NCI-H2227 treated with DMSO at 0.1 percent for 48 hours (cell line): ENCODE data around the gene DRD2.

Experiments
- DNase-seq: peaks from one replicate; lab custom pipeline; 2025; lab: John Stamatoyannopoulos, UW

DRD2 gene

GRCh38 chr11:113444502-113445123 lies 30.6 kb downstream of the DRD2 start:
- DNase-seq = no peak

- no peak for DNase-seq
Measured at GRCh38 chr11:113440816-113441215, 34.4 kb downstream of the DRD2 start.

GRCh38 chr11:113436672-113437252 lies 38.4 kb downstream of the DRD2 start:
- DNase-seq = no peak

- no peak for DNase-seq
Measured at GRCh38 chr11:113435190-113435968, 39.8 kb downstream of the DRD2 start.

- DNase-seq = no peak
Measured at GRCh38 chr11:113431746-113432145, 43.5 kb downstream of the DRD2 start.

GRCh38 chr11:113426686-113427085 lies 48.5 kb downstream of the DRD2 start:
- no peak for DNase-seq

GRCh38 chr11:113420808-113421207 lies 54.4 kb downstream of the DRD2 start:
- DNase-seq = no peak

- DNase-seq = peak; percentile 80
Measured at GRCh38 chr11:113419454-113420003, 55.7 kb downstream of the DRD2 start.

GRCh38 chr11:113417428-113417827 lies 57.8 kb downstream of the DRD2 start:
- DNase-seq = no peak

GRCh38 chr11:113415343-113415742 lies 59.9 kb downstream of the DRD2 start:
- DNase-seq = no peak

- DNase-seq = no peak
Measured at GRCh38 chr11:113412675-113413074, 62.5 kb downstream of the DRD2 start.

- DNase-seq = no peak
Measured at GRCh38 chr11:113411536-113411935, 63.7 kb downstream of the DRD2 start.

GRCh38 chr11:113410414-113411135 lies 64.6 kb downstream of the DRD2 start:
- no peak for DNase-seq

GRCh38 chr11:113409526-113409925 lies 65.7 kb downstream of the DRD2 start:
- DNase-seq = no peak

- no peak for DNase-seq
Measured at GRCh38 chr11:113408887-113409286, 66.3 kb downstream of the DRD2 start.

GRCh38 chr11:113408206-113408605 lies 67.0 kb downstream of the DRD2 start:
- no peak for DNase-seq

GRCh38 chr11:113407163-113407562 lies 68.0 kb downstream of the DRD2 start:
- no peak for DNase-seq

GRCh38 chr11:113405724-113406478 lies 69.3 kb downstream of the DRD2 start:
- DNase-seq = no peak

- no peak for DNase-seq
Measured at GRCh38 chr11:113404859-113405430, 70.3 kb downstream of the DRD2 start.

- peak; percentile 21 for DNase-seq
Measured at GRCh38 chr11:113401718-113402117, 73.5 kb downstream of the DRD2 start.

- no peak for DNase-seq
Measured at GRCh38 chr11:113400631-113401230, 74.5 kb downstream of the DRD2 start.
